Upper lobe of left lung (tissue), 6 donors: ENCODE measurements around the gene ETNPPL. TPM values are rescaled to one million over a fixed set of nuclear protein-coding genes. Genes with fewer than 3 reads are reported as not detected.

Source experiments
- ATAC-seq, 2 donors: fragments of 200-7000 bp; cut with Tn5 transposase; one replicate each; pipeline ENCODE4 v1.9.1; 2022; ENCODE audit warnings: mild to moderate bottlenecking in 2 of 2, moderate library complexity in 2 of 2; ENCODE audit not compliant: low FRiP score in 2 of 2
- DNase-seq, 2 donors: peaks; one replicate each; pipeline ENCODE4 v3.0.0-alpha.2; 2019 to 2020
- H3K27ac ChIP-seq, 4 donors: fragments of 200-600 bp; sonication (generic); one replicate each; pipeline ENCODE4 v1.5.1; 2016 to 2019
- H3K27me3 ChIP-seq, 4 donors: fragments of 200-600 bp; sonication (generic); one replicate each; pipeline ENCODE4 v1.5.1; 2017 to 2019
- H3K36me3 ChIP-seq, 4 donors: fragments of 200-600 bp; sonication (generic); one replicate each; pipeline ENCODE4 v1.5.1; 2016 to 2019
- H3K4me1 ChIP-seq, 4 donors: fragments of 200-600 bp; sonication (generic); one replicate each; pipeline ENCODE4 v1.5.1; 2018 to 2019
- H3K4me3 ChIP-seq, 4 donors: fragments of 200-600 bp; sonication (generic); one replicate each; pipeline ENCODE4 v1.5.1; 2017 to 2019; ENCODE audit warnings: mild to moderate bottlenecking in 2 of 4, moderate library complexity in 1 of 4
- H3K9me3 ChIP-seq, 4 donors: fragments of 200-600 bp; sonication (generic); one replicate each; pipeline ENCODE4 v1.5.1; 2018 to 2019
- EP300 ChIP-seq, 4 donors: sonication (generic); formaldehyde crosslinking; IDR thresholded peaks; one replicate each; pipeline ENCODE4 v1.5.1; 2017; ENCODE audit warnings: antibody characterized with exemption in 4 of 4, control low read depth in 2 of 4
- POLR2A ChIP-seq, 4 donors: fragments of 450-650 bp; IDR thresholded peaks; one replicate each; pipeline ENCODE4 v1.5.1; 2016 to 2017; ENCODE audit warnings: antibody characterized with exemption in 4 of 4, mild to moderate bottlenecking in 2 of 4
- POLR2AphosphoS5 ChIP-seq, 2 donors: sonication (generic); formaldehyde crosslinking; IDR thresholded peaks; one replicate each; pipeline ENCODE4 v1.5.1; 2017; ENCODE audit warnings: antibody characterized with exemption in 2 of 2
- WGBS, 2 donors: methylation state at CpG; one replicate each; pipeline ENCODE4 v1.1.5; 2017 to 2018; 5-methylcytosine and 5-hydroxymethylcytosine counted together
- total RNA-seq, 6 donors: library from RNA; depleted of rRNA in 4 of 6; stranded (reverse); fragments of >200 nt in 4 of 6; gene quantifications; one replicate each; pipeline versions ENCODE4 v1.1.0 to v1.2.1, GENCODE V29; 2016 to 2021
- TF ChIP-seq, protein P1 (sequence below), 6 experiments: fragments of 450-650 bp in 4 of 6; fragments of 200-600 bp in 2 of 6; sonication (generic) in 2 of 6; IDR thresholded peaks; one replicate each; pipeline ENCODE4 v1.5.1; 2016 to 2019; ENCODE audit warnings: antibody characterized with exemption in 6 of 6
- donor health status: DM: no; HTN: no; CAD: no; lungs with moderate emphysema.
- donor health status: DM: no; HTN: yes; CAD: no; lungs with severe emphysema.

The ETNPPL gene
- total RNA-seq, 6 donors from 2014 or later, result not detected

DNA sequence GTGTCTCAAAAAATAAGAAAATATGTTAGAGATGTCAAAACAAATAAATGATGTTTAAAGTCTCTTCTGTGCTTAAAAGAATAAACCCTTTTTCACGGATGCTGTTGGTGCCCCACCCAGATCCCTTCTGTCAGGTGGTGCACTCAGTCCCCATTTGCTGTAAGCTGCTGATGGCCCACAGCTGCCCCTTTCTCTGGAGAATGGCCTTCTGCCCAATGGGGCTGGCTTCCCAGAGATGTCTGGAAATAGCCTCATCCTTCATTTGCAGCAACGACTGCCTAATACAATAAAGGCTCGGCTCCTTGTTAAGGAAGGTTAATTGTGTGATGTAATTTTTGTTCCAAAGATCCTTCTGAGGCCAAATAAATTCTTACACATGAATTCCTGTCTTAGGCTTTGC, 31.8 kb downstream of the ETNPPL start:
- no peak overlapping the region for H3K4me3 ChIP-seq
- ATAC-seq, result no peak
- no peaks in the 10 kb centered on the region for H3K27me3 ChIP-seq
- DNase-seq, result no peak
- TF ChIP-seq, protein P1, sequence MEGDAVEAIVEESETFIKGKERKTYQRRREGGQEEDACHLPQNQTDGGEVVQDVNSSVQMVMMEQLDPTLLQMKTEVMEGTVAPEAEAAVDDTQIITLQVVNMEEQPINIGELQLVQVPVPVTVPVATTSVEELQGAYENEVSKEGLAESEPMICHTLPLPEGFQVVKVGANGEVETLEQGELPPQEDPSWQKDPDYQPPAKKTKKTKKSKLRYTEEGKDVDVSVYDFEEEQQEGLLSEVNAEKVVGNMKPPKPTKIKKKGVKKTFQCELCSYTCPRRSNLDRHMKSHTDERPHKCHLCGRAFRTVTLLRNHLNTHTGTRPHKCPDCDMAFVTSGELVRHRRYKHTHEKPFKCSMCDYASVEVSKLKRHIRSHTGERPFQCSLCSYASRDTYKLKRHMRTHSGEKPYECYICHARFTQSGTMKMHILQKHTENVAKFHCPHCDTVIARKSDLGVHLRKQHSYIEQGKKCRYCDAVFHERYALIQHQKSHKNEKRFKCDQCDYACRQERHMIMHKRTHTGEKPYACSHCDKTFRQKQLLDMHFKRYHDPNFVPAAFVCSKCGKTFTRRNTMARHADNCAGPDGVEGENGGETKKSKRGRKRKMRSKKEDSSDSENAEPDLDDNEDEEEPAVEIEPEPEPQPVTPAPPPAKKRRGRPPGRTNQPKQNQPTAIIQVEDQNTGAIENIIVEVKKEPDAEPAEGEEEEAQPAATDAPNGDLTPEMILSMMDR (IDR thresholded peaks at IDR 0.05), result no peak
- TF ChIP-seq EP300 (IDR thresholded peaks at IDR 0.05) (no peak), POLR2A (IDR thresholded peaks at IDR 0.05) (no peak), POLR2AphosphoS5 (IDR thresholded peaks at IDR 0.05) (no peak)
- peaks cover 0 to 12% (median 6%) of the 10 kb centered on the region in 4 donors for H3K9me3 ChIP-seq
- 72 to 73% methylated on average over 3 of the region's 3 CpGs for WGBS, 2 donors
- H3K27ac ChIP-seq, result no peak overlapping the region
- H3K36me3 ChIP-seq, result no peaks in the 10 kb centered on the region
- no peaks in the 10 kb centered on the region for H3K4me1 ChIP-seq

- H3K27me3 ChIP-seq, result no peaks in the 10 kb centered on the region
- DNase-seq (no peak), ATAC-seq (no peak)
- H3K9me3 ChIP-seq, result peaks cover 0 to 15% (median 9%) of the 10 kb centered on the region in 4 donors
- 56 to 83% methylated on average over 1 of the region's 1 CpG for WGBS, 2 donors
- TF ChIP-seq, protein P1 (IDR thresholded peaks at IDR 0.05), result no peak
- TF ChIP-seq POLR2AphosphoS5 (IDR thresholded peaks at IDR 0.05), result no peak
- TF ChIP-seq POLR2A (IDR thresholded peaks at IDR 0.05), result no peak
- TF ChIP-seq EP300 (IDR thresholded peaks at IDR 0.05), result no peak
- no peak overlapping the region for H3K4me3 ChIP-seq
- no peaks in the 10 kb centered on the region for H3K4me1 ChIP-seq
- H3K27ac ChIP-seq, result no peak overlapping the region
- no peaks in the 10 kb centered on the region for H3K36me3 ChIP-seq
These were observed 32.3 kb downstream of the ETNPPL start for GRCh38 chr4:108730579-108730978.

DNA sequence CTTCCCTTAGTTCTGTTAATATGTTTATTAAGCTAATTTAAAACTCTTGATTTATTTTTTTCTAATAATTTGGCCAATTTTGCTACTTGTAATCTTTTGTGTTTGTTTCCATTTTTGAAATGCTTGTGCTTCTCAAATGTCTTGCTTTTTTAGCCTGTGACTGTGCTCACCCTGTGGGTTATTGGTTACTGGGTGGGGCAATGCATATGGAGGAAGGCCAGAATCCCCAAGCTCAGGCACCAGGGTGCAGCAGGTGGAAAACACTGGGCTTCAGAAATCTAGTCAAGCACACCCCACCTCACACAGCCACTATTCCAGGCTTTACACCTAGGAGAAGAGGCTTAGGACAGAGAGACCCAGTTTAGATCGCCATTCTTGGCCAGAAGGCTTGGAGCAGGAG, 33.1 kb downstream of the ETNPPL start:
- 78 to 94% methylated on average over 1 of the region's 1 CpG for WGBS, 2 donors

DNA sequence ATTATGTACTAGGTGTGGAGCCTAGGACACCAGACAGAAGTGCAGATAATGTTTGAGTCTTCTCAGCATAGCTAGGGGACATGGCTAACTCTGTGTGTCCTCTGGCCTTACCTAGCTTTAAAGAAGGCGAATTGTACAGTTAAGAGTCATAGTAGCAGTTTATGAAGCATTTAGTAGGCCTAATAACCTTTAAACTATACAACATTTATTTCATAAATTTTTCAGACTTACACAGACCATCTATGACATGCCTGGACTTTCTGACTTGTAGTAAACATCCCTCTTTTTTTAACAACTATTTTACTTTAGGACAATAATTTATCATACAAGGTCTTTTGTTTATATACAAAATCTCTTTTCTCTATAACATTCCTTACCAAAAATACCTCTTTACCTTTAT, 37.4 kb downstream of the ETNPPL start:
- Histone ChIP-seq H3K27me3 (no peaks in the 10 kb centered on the region), H3K36me3 (no peaks in the 10 kb centered on the region), H3K4me3 (no peak overlapping the region), H3K9me3 (peaks cover 0 to 23% (median 15%) of the 10 kb centered on the region in 4 donors), H3K4me1 (no peaks in the 10 kb centered on the region), H3K27ac (no peak overlapping the region)
- WGBS, 2 donors, result 36 to 53% methylated on average over 1 of the region's 1 CpG
- no peak for DNase-seq
- no peak for ATAC-seq
- no peak for TF ChIP-seq POLR2AphosphoS5 (IDR thresholded peaks at IDR 0.05)
- no peak for TF ChIP-seq POLR2A (IDR thresholded peaks at IDR 0.05)
- TF ChIP-seq, protein P1 (IDR thresholded peaks at IDR 0.05), result no peak
- TF ChIP-seq EP300 (IDR thresholded peaks at IDR 0.05), result no peak

More for the DNA sequence above, 33.1 kb downstream of the ETNPPL start:
- Histone ChIP-seq H3K4me1 (no peaks in the 10 kb centered on the region), H3K9me3 (peaks cover 0 to 23% (median 15%) of the 10 kb centered on the region in 4 donors), H3K27ac (no peak overlapping the region), H3K27me3 (no peaks in the 10 kb centered on the region), H3K4me3 (no peak overlapping the region), H3K36me3 (no peaks in the 10 kb centered on the region)
- no peak for DNase-seq
- TF ChIP-seq EP300 (IDR thresholded peaks at IDR 0.05) (no peak), POLR2AphosphoS5 (IDR thresholded peaks at IDR 0.05) (no peak), POLR2A (IDR thresholded peaks at IDR 0.05) (no peak)
- TF ChIP-seq, protein P1 (IDR thresholded peaks at IDR 0.05), result no peak
- no peak for ATAC-seq

- no peaks in the 10 kb centered on the region for H3K36me3 ChIP-seq
- no peak for ATAC-seq
- no peak overlapping the region for H3K4me3 ChIP-seq
- 48 to 62% methylated on average over 2 of the region's 2 CpGs for WGBS, 2 donors
- H3K4me1 ChIP-seq, result no peaks in the 10 kb centered on the region
- no peak overlapping the region for H3K27ac ChIP-seq
- DNase-seq, result no peak
- H3K9me3 ChIP-seq, result no peaks in the 10 kb centered on the region
- TF ChIP-seq POLR2AphosphoS5 (IDR thresholded peaks at IDR 0.05) (no peak), POLR2A (IDR thresholded peaks at IDR 0.05) (no peak), EP300 (IDR thresholded peaks at IDR 0.05) (no peak)
- TF ChIP-seq, protein P1 (IDR thresholded peaks at IDR 0.05), result no peak
- H3K27me3 ChIP-seq, result no peaks in the 10 kb centered on the region
These were observed 45.5 kb downstream of the ETNPPL start for GRCh38 chr4:108717386-108717785.
